GM06990 (cell line): ENCODE results near the gene MICB.

Source experiments
- DNase-seq: peaks from one replicate; pipeline ENCODE4 v3.0.0-alpha.2; 2011; ENCODE audit not compliant: insufficient read length; ENCODE audit errors: extremely low read depth
- H3K27me3 ChIP-seq: replicated peaks from 2 replicates; pipeline ENCODE4 v1.6.0; 2011; ENCODE audit warnings: low read length; ENCODE audit not compliant: control insufficient read depth, insufficient read depth
- H3K36me3 ChIP-seq: 2 replicates; pipeline ENCODE4 v1.5.1; 2011; ENCODE audit warnings: low read length; ENCODE audit not compliant: control insufficient read depth, insufficient read depth
- H3K4me3 ChIP-seq: replicated peaks from 2 replicates; pipeline ENCODE4 v1.5.1; 2011; ENCODE audit warnings: low read depth, mild to moderate bottlenecking, control low read depth, low read length
- CTCF ChIP-seq: IDR thresholded peaks from 2 replicates; pipeline ENCODE4 v1.5.1; 2011; ENCODE audit warnings: low read length, control low read depth, mild to moderate bottlenecking, inconsistent platforms; ENCODE audit not compliant: insufficient read depth, poor library complexity, severe bottlenecking

Gene MICB

GRCh38 chr6:31473244-31473643, 24.7 kb upstream of the MICB start:
- no peak for TF ChIP-seq CTCF
- Histone ChIP-seq H3K36me3 (peaks cover 3% of the 10 kb centered on the region), H3K4me3 (no peak overlapping the region), H3K27me3 (no peaks in the 10 kb centered on the region)
- DNase-seq, result no peak

DNA sequence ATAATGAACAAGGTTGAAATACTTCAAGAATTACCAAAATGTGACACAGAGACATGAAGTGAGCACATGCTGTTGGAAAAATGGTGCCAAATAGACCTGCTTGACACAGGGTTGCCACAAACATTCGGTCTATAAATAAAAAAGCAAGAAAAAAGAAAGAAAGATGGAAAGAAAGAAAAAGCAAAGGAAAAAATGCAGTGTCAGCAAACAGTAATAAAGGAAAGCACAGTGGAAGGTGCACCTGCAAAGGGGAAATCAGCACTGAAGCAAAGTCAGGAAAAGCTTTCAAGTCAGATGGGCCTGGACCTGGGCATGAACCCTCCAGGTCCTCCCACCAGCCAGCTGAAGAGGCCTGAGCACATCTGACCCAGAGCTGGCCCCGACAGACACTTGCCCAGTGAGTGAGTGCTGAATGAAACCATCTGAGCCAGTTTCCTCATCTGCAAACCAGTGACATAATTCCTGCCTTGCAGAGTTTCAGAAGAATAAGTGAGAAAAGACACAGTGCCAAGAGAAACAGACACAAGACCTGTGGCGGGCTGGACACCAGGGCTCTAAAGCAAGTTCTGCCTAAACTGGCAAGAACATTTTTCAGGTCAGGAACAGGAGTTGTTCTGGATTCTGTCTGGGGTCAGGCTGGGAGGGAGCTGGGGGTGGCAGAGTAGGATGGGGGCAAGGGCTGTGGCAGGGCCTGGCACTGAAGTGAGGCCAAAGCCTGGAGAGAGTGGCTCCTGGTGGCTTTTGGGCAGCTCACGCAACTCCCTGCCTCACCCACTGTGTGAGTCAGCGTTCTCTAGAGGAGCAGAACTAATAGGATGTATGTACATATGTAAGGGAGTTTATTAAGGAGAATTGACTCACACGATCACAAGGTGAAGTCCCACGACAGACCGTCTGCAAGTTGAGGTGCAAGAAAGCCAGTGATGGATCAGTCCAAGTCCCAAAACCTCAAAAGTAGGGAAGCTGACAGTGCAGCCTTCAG, 23.9 kb upstream of the MICB start:
- DNase-seq, result no peak
- H3K36me3 ChIP-seq, result no peaks in the 10 kb centered on the region; the same call in none of the 2 replicates
- TF ChIP-seq CTCF, result no peak
- H3K27me3 ChIP-seq, result no peaks in the 10 kb centered on the region
- H3K4me3 ChIP-seq, result no peak overlapping the region

GRCh38 chr6:31474871-31475286, 23.1 kb upstream of the MICB start:
- Histone ChIP-seq H3K36me3 (no peaks in the 10 kb centered on the region; the same call in none of the 2 replicates), H3K27me3 (no peaks in the 10 kb centered on the region), H3K4me3 (no peak overlapping the region)
- DNase-seq, result no peak
- TF ChIP-seq CTCF, result peak; percentile 47

- H3K36me3 ChIP-seq, result no peaks in the 10 kb centered on the region
- peak; percentile 9 for TF ChIP-seq CTCF
- no peaks in the 10 kb centered on the region for H3K27me3 ChIP-seq
- H3K4me3 ChIP-seq, result no peak overlapping the region
- no peak for DNase-seq
These were observed 21.3 kb upstream of the MICB start for GRCh38 chr6:31476515-31477139.

- no peak for TF ChIP-seq CTCF
- no peak for DNase-seq
- Histone ChIP-seq H3K36me3 (no peaks in the 10 kb centered on the region), H3K27me3 (no peaks in the 10 kb centered on the region), H3K4me3 (no peak overlapping the region)
These were observed 20.4 kb upstream of the MICB start for GRCh38 chr6:31477521-31477920.
